ENCODE results near the gene TBK1.

The TBK1 gene

DNA sequence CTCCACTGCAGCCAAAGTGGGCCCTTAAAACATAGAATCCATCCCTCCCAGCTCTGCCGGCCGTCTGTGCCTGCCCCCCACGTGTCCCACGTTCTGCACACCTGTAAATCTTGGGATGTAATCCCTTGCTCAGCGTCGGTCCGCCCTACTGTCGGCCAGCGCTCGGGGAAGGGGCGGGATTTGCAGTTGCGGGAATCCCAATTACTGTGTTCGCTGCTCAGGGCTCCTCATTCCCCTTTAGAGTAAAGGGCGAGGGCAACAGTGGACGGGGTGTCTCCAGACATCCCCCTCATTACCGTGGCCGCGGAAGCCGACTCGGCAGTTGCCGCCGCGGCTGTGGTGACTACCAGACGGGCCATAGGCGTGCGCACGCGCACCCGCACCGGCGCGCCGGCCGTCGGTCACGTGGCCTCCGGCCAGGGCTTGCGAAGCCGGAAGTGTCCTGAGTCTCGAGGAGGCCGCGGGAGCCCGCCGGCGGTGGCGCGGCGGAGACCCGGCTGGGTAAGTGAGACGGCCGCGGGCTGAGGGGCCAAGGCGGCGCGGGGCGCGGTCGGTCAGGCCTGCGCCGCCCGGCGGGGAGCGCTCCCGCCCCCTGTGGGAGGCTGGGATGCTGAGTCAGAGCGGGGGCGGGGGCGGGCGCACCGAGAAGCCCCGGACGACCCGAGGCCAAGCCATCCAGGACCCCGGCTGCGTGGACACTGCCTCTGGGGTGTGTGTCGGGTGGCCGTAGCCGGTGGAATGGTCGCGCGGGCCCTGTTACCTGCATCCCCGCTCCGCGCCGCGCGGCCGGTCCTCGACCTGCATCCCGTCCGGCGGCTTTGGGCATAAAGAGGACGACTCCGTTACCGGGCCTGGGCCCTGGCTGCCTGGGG is at the start of gene TBK1:
Gene TBK1 (plus strand): TSS at position 434 of the 872 bp plus-strand sequence. CDS start 3,751 bp downstream, outside the sequence.
- DNase-seq, result peak; percentile 91

DNA sequence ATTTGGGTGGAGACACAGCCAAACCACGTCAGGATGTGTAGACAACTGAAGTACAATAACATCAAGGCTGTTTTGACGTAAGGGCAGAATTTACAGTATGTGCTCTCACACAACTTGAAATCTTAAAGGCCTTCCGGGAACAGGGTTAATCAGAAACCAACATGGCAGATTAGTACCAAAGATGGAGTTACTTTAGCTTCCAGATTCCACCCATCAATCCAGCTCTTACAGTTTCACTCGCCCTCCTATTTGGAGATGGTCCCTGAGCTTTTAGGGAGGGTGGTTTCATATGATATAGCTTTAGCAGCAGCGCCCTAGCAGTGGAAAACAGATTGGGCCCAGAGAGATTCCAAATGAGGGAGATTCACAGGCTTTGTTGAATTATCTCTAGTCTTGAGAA is 49.7 kb upstream of the TBK1 start:
- no peak for DNase-seq

DNA sequence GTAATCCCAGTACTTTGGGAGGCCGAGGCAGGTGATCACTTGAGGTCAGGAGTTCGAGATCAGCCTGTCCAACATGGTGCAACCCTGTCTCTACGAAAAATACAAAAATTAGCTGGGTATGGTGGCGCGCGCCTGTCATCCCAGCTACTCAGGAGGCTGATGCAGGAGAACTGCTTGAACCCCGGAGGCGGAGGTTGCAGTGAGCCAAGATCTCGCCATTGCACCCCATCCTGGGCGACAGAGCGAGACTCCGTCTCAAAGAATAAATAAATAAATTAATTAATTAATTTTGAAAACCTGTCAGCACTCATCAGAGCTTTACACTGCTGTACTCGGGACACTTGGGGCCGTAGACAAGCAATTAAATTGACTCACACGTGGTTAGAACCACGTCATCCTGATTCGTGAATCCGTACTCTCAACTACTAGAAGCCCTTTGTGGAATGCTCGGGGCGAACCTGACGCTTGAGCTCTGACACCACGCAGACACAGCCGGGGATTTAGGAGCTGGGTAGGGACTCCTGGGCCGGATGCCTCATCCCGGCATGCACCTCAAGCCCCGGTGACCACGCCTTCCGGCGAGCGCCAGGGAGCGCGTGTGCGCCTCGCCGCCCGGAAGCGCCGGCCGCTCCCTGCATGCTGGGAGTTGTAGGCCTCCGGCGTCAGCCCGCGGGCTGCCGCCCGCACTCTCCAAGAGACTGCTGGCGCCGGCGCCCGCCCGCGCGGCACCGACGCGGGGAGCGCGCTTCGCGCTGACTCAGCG is 48.0 kb upstream of the TBK1 start, which contains the start of gene XPOT:
Gene XPOT (plus strand): TSS at position 686 of the 763 bp plus-strand sequence. CDS start 5,644 bp downstream, outside the sequence.
- DNase-seq, result peak; percentile 89

DNA sequence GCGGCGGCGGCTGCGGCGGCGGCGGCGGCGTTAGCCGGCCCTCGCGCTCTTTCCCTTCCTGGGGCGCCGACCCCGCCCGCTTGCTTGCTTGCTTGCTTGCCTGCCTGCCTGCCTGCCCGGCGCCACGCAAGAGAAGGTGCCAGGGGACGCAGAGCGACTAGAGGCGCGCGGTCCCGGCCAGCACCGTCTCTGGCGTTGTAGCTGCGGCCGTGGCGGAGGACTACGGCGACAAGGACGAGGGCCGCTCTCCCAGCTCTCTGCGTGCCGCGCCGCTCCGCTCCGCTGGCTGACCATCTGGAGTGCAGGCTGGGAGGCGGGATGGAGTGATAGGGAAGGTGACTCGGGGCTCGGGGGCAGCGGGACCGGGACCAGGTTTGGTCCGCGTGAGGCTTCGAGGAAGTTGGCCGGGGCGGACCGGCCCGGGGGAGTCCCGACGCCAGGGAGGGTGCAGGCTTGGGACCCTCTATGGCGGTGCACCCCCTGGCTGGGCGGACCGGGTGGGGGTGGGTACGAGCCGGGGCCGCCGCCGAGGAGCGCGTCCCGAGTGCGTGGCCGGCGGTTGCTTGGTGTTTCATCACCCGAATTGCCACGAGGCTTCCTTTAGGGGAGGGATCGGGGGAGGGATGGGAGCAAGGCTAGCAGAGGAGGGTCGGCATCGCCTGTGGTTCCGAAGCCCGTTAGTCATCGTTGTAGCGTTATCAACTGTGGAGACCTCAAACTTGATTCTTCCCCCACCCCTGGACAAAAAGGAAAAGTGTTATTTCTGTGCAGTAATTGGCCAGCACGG is 47.3 kb upstream of the TBK1 start:
- peak; percentile 45 for DNase-seq

DNA sequence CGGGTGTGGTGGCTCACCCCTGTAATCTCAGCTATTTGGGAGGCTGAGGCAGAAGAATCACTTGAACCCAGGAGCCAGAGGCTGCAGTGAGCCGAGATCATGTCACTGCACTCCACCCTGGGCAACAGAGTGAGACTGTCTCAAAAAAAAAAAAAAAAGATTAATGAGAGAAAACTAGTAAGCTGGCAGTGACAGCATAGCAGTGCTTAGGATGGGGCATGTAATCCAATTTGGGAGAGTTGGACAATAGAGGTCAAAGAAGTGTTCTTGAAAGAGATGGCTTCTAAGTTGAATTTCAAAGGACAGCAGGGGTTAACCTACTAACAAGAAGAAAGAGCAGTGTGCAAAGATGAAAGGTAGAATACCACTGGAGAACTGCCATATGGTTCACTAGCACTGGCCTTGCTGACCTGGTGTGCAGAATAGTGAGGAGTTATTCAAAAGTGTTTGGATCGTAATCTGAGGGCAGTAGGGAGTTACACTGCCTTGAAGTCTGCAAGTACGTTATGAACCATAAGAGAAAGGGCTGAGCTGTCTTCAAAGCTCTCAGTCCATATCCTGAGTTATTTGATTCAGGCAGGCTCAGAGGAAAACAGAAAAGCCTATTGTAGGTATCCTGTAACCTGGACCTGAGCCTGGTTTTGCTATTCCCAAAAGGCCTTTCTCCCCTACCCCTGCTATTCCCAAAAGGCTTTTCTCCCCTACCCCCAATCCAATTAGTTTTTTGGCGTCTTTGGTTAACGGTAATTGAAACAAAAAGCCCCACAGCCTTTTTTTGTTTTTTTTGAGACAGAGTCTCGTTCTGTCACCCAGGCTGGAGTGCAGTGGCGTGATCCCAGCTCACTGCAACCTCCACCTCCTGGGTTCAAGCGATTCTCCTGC is 44.3 kb upstream of the TBK1 start:
- no peak for DNase-seq

DNA sequence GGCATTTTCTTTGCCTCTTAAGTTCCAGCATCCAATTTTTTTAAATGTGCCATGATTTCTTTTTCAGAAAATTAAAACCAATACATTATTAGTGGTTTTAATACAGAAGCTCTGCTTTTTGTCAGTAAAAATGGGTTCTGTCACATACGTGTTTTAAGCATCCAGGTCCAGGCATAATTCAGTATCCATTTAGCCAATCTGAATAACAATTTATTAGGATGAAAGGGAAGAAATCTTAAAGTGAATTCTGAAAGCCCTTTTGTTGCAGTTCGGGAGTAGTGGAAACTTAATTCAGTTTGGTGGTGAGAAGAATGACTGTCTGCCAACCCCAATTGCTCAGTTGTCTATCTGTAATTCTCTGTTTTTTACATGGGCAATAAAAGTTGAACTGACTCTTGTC is 40.5 kb upstream of the TBK1 start:
- no peak for DNase-seq

DNA sequence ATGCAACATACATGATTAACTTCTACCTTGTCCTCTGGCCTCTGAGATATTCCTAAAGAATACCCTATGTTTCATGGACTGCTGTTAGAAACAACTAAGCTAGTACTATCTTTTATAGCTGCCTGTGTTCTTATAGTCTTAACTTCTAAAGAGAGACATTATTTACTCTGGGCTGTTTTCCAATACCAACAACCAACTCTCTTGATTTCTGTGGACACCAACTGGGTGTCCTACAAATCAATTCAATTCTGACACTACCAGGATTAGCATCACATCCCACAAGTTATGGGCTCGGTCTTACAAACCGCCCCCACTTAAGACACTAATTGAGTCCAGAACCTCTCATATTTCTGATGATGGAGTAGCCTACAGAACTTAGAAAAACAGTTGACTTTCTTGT is 39.5 kb upstream of the TBK1 start:
- no peak for DNase-seq

DNA sequence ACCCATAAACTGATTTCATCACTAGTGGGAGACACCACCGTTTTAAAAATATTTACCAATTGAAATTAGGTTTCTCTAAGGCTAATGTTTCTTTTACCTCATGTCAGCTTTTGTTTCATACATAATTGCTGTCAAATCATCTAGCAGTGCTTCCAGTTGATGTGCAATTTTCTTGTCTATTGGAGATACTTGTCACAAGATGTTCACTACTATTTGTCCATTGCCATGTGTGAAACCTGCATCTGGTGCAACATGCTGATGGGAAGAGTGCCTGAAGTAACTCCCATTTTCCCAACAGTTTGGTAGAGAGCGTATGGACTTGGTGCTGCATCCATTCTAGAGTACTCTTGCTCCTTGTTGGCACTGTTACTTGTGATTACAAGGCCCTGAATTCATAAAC is 38.0 kb upstream of the TBK1 start:
- no peak for DNase-seq

DNA sequence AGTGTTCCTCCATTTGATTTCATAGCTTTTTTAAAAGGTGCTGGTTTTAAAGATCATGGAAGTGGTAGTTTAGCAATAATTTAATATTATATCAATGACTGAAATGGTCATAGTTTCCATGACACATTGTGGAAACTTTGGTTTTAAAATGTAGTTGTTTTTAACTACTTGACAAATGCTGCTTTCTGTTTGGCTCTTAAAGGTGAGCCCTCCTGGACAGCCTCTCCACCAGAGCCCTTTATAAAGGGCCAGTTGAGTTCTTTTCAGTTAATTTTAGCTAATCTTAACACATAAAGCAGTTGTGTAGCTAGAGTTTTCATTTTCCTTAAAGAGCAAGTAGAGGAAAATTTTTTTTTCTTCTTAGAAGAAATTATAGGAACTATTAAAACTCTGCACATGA is 33.7 kb upstream of the TBK1 start:
- DNase-seq, result no peak

DNA sequence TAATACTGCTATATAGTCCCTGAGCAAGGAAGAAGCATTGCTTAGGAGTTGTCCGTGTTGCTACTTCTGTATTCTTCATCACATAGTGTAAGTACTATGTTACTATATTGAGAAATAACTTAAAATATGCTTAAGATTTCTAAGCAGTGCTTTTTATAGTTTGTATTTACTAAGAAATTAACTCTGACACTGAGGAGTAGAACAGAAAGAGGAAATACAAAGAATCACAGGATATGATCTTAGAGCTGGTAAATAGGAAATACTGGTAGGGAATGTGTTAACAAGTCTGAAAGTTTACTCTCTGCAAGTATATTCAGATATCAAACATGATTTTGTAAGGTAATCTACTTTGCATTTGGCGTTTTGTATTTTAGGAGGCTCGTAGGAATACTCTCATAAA is 32.2 kb upstream of the TBK1 start:
- no peak for DNase-seq

DNA sequence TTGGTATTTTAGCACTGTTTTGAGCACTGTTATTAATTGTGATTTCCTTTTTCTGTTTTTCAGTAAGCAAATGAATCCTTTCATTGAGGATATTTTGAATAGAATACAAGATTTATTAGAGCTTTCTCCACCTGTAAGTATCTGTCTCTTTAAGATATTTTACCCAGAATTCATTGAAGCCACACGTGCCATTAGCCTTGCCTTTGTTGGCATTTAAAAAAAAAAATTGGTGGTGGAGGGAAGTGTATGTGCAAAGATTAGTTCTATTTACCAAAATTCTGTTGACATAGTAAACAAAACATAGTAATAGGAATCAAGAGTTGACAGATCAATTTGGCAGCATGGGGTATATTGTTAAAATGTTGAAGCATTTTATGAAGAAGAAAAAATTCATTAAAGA is 23.9 kb upstream of the TBK1 start:
- DNase-seq, result no peak

DNA sequence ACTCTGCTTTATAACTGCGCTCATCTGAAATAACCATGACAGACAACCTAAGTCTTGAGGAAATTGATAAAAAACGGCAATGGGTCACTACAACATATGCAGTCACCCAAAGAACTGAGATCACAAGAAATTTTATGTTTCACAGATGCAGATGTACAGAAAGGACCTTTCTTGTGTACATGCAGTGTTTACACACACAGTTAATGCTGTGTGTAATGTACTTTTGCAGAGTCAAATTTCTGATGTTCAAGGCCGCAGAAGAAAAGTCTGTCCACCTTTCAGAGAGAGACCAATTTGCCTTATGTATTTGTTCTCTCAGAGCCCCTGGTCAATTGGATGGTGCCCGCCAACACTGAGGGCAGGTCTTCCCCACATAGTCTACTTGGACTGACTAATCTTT is 23.0 kb upstream of the TBK1 start:
- DNase-seq, result no peak

DNA sequence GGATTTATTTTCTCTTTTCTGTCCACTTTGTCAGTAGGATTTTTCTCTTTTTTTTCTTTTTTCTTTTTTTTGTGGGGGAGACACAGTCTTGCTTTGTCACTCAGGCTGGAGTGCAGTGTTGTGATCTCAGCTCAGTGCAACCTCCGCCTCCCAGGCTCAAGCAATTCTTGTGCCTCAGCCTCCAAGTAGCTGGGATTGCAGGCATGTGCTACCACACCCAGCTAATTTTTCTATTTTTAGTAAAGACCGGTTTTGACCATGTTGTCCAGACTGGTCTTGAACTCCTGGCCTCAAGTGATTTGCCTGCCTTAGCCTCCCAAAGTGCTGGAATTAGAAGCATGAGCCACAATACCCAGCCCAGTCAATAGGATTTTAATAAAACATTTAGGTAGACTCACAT is 21.0 kb upstream of the TBK1 start:
- DNase-seq, result no peak

DNA sequence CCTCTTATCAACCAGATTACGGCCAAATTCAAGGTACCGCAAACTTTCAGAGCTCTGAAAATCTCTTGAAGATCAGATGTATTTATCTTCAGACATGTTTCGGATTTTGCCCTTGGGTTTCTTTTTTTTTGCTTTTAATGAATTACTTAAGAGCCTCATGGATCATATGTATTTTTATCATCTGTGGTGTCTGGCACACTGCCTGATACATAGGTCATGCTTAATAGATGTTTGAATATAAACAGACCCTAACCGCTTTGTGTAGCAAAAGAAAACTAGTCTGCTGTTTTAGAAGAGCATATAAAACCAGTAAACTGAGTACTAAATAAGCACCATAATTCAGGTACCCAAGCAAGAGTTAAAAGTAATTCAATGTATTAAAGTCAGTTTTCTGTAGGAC is 20.1 kb upstream of the TBK1 start:
- no peak for DNase-seq

DNA sequence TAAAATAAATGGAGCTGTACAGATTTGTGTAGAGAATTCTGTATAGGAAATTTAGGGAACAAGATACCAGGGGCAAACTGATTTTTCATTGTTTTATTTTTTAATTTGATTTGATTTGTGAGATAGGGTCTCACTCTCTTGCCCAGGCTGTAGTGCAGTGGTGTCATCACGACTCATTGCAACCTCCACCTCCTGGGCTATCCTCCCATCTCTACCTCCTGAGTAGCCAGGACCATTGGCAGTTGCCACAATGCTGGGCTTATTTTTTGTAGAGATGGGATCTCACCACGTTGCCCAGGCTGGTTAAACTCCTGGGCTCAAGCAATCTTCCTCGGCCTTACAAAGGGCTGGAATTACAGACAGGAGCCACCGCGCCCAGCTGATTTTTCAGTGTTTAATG is 18.0 kb upstream of the TBK1 start:
- DNase-seq, result no peak

DNA sequence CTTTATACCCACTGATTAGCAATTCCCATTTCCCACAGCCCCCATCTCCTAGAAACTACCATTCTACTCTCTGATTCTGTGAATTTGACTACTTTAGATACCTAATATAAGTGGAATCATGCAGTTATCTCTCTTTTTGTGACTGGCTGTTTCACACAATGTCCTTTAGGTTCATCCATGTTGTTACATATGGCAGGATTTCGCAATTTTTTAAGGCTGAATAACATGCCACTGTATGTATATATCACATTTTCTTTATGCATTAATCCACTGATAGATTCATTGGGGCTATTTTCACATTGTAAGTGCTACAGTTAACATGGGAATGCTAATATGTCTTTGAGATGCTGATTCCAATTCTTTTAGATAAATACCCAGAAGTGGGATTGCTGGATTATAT is 11.8 kb upstream of the TBK1 start:
- DNase-seq, result no peak

DNA sequence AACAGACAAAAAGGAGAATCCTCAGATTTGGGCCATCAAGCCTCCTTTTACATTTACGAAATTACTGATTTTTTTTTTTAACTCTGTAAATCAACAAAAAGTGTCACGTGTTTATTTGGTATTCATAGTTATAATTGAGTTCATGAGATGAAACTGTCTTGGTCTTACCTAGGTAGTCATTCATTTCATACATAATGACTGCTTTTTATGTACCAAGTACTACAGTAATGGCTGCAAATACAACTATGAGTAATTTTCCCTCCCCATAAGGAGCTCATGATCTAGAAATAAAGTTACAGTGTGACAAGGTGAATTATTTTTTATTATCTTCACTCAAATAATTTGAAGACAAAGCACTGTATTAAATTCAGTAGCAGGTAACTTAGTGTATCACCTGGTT is 6.4 kb upstream of the TBK1 start:
- DNase-seq, result no peak

DNA sequence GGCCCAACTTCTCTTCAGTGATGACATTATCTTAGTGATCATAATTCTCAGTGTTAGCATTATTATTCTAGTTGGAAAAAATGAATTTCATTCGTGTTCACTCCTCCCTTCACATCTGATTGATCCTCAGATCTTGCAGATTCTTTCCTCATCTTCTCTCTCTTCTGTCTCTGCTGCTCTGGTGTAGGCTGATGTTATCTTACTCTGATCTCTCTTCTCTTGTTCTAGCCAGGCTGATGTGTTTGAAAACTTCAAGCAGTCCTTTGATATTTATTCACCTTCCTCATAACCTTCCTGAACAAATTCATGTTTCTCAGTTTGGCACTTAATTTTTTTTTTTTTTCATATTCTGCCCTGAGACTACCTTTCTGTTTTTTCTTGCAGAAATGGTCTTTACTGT is 5.6 kb upstream of the TBK1 start:
- DNase-seq, result no peak

DNA sequence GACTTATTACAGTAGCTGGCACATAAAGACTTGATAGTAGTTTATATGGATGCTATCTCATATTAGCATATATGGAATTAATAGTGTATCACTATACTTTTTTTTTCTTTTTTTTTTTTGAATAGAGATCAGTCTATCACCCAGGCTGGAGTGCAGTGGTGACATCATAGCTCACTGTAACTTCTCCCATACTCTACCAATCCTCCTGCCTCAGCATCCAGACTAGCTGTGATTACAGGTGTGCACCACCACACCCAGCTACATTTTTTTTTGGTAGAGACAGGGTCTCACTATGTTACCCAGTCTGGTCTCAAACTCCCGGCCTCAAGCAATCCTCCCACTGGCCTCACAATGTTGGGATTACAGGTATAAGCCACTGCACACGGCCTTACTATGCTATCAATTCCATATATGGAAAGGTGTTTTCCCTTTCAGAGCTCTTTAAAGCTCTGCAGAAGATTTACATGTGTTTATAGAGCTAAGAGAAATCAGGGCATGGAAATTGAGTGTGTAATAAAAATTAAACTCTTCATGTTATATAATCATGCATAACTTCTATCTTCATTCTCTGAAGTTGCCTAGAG is 1.8 kb upstream of the TBK1 start:
- no peak for DNase-seq

DNA sequence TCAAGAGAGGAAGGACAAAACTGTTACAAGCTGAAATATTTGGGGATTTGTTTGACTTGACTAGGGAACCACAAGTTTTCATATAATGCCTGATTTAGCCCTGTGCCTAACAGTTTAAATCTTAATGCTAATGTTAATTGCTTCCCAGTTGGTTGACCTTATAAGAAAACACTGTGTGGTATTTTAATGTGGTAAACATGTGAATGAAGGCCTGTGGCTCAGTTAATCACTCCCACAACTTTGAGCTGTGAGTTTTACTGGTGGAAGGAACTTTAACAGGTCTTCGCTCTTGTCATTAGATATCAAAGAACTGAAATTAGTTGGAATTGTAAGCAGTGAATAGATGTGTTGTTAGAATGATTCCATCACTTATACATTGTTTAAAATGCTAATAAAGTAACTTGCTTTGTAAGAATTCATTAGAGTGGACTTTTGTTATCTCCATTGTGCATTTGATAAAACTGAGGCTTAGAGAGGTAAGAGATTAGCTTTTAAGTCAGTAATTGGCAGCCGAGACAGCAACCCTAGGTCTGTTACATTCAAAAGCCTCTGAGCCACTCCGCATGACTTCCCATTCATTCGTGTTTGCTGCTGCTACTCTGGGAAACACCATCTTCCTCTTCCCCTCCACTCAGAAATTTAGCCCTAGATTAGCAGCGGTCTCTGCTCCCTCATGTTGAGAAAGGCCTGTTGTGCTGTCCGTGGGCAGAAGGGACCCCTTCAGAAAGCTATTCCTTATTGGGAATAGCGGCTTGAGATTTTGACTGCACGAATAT is 1.0 kb upstream of the TBK1 start:
- peak; percentile 3 for DNase-seq
